Measurements from ENCODE around the gene CDC42BPA.

DNA sequence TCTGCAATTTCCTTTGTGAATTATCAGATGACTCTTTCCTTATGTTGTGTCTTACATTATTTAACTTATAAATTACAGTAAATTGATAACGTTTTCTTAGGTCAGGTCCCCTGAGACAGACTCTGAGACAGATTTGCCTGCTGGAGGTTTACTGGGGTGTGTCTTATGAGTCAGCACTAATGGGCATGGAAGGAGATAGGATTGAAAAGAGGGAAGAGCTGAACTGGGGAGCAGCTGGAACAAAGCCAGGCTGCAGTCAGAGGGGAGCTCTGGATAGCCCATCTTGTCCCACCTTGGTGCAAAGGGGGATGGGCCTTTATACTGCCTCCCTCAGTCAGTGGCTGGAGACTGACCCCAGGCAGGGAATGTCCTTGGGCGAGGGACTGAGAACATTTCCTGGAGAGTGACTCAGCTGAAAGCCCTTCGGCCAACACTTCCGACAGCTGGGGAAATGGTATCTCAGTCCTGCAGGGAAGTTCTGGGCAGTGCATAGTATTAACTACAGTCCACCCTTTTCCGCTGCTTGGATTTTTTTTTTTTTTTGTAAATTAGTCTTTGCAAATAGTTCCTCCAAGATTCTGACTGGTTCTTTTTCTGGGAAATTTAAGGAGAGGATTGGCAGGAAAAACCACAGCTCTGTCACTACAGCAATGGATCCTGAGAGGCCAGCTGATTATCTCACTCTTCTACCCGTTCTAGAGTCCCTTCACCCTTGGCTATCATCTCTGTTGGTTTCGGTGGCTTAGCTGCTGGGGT lies 39.1 kb upstream of the CDC42BPA start:
- TF ChIP-seq, protein P1, sequence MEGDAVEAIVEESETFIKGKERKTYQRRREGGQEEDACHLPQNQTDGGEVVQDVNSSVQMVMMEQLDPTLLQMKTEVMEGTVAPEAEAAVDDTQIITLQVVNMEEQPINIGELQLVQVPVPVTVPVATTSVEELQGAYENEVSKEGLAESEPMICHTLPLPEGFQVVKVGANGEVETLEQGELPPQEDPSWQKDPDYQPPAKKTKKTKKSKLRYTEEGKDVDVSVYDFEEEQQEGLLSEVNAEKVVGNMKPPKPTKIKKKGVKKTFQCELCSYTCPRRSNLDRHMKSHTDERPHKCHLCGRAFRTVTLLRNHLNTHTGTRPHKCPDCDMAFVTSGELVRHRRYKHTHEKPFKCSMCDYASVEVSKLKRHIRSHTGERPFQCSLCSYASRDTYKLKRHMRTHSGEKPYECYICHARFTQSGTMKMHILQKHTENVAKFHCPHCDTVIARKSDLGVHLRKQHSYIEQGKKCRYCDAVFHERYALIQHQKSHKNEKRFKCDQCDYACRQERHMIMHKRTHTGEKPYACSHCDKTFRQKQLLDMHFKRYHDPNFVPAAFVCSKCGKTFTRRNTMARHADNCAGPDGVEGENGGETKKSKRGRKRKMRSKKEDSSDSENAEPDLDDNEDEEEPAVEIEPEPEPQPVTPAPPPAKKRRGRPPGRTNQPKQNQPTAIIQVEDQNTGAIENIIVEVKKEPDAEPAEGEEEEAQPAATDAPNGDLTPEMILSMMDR (IDR thresholded peaks at IDR 0.05; ENCODE audit: control extremely low read depth in 1 of 3, insufficient read depth in 1 of 3, low read depth in 1 of 3, low read length in 3 of 3), result no peak
- no peak for TF ChIP-seq EZH2 (IDR thresholded peaks at IDR 0.05; ENCODE audit: low read depth, low read length, severe bottlenecking)
- no peak for TF ChIP-seq JUN (IDR thresholded peaks at IDR 0.05; ENCODE audit: low read depth, low read length)
- no peak for TF ChIP-seq EP300 (IDR thresholded peaks at IDR 0.05; ENCODE audit: borderline replicate concordance in 1 of 2, low read depth in 2 of 2, low read length in 2 of 2)
- TF ChIP-seq SUZ12 (IDR thresholded peaks at IDR 0.05; ENCODE audit: low read length), result no peak
- no peak for TF ChIP-seq TEAD4 (IDR thresholded peaks at IDR 0.05; ENCODE audit: low read depth, low read length)
- TF ChIP-seq RAD21 (IDR thresholded peaks at IDR 0.05 in 1 of 2, conservative IDR thresholded peaks at IDR 0.05 in 1 of 2; ENCODE audit: low read depth in 2 of 2, low read length in 2 of 2), result no peak

Measured in H1 (cell line).